Testis (tissue), 2 donors: ENCODE data around the gene STOML3.

ENCODE experiments used
- CTCF ChIP-seq, 3 experiments: fragments of 450-650 bp in 2 of 3; fragments of 200-600 bp in 1 of 3; sonication (generic) in 1 of 3; IDR thresholded peaks; one replicate each; pipeline ENCODE4 v1.5.1; 2016 to 2019; ENCODE audit warnings: antibody characterized with exemption in 3 of 3, mild to moderate bottlenecking in 2 of 3, moderate library complexity in 1 of 3
- POLR2A ChIP-seq: fragments of 450-650 bp; IDR thresholded peaks from one replicate; pipeline ENCODE4 v1.6.1; 2017; ENCODE audit warnings: antibody characterized with exemption, mild to moderate bottlenecking, moderate library complexity

GRCh38 chr13:38941353-38941945 lies 49.2 kb downstream of the STOML3 start:
- TF ChIP-seq POLR2A (no peak), CTCF (IDR thresholded peaks at IDR 0.05) (no peak)
